Stimulated activated memory B cell treated with anti-CD40 and anti-IgM and Interleukin-4, amounts not matched to agents 10 μg/mL and 1 μg/mL and 100 μg/mL, for 72 hours (primary cell): ENCODE measurements around the gene ARMC2.
A peak's percentile ranks its signal among the peaks of the same experiment; 100 is the strongest.

ENCODE experiments used
- ATAC-seq: fragments of 150-1000 bp; cut with Tn5 transposase; 2 replicates; pipeline ENCODE4 v1.10.0; 2021
- H3K27ac Mint-ChIP-seq: one replicate; pipeline ENCODE4 v1.8.0; 2022; ENCODE audit warnings: mild to moderate bottlenecking, mixed read lengths
- H3K27me3 Mint-ChIP-seq: one replicate; pipeline ENCODE4 v1.8.0; 2022; ENCODE audit warnings: mixed read lengths
- H3K36me3 Mint-ChIP-seq: one replicate; pipeline ENCODE4 v1.8.0; 2022; ENCODE audit warnings: mixed read lengths
- H3K4me1 Mint-ChIP-seq: one replicate; pipeline ENCODE4 v1.8.0; 2022; ENCODE audit warnings: mixed read lengths
- H3K4me3 Mint-ChIP-seq: one replicate; pipeline ENCODE4 v1.8.0; 2022; ENCODE audit warnings: mild to moderate bottlenecking, moderate library complexity, mixed read lengths
- H3K9me3 Mint-ChIP-seq: one replicate; pipeline ENCODE4 v1.8.0; 2022; ENCODE audit warnings: mixed read lengths

The ARMC2 gene

GRCh38 chr6:108988765-108989164, 140.5 kb downstream of the ARMC2 start:
- Mint-ChIP-seq H3K27ac (no peak overlapping the region), H3K4me1 (no peaks in the 10 kb centered on the region), H3K4me3 (no peak overlapping the region), H3K9me3 (no peaks in the 10 kb centered on the region), H3K27me3 (no peaks in the 10 kb centered on the region), H3K36me3 (peaks cover 54% of the 10 kb centered on the region)
- ATAC-seq, result no peak

GRCh38 chr6:108989700-108990099, 141.5 kb downstream of the ARMC2 start:
- ATAC-seq, result no peak
- H3K36me3 Mint-ChIP-seq, result peaks cover 44% of the 10 kb centered on the region
- no peak overlapping the region for H3K4me3 Mint-ChIP-seq
- no peaks in the 10 kb centered on the region for H3K4me1 Mint-ChIP-seq
- no peaks in the 10 kb centered on the region for H3K9me3 Mint-ChIP-seq
- no peaks in the 10 kb centered on the region for H3K27me3 Mint-ChIP-seq
- H3K27ac Mint-ChIP-seq, result no peak overlapping the region

GRCh38 chr6:108993876-108994275, 145.7 kb downstream of the ARMC2 start:
- no peaks in the 10 kb centered on the region for H3K27me3 Mint-ChIP-seq
- no peak for ATAC-seq
- H3K4me1 Mint-ChIP-seq, result no peaks in the 10 kb centered on the region
- no peak overlapping the region for H3K4me3 Mint-ChIP-seq
- no peaks in the 10 kb centered on the region for H3K9me3 Mint-ChIP-seq
- H3K36me3 Mint-ChIP-seq, result peaks cover 32% of the 10 kb centered on the region
- no peak overlapping the region for H3K27ac Mint-ChIP-seq

- Mint-ChIP-seq H3K36me3 (peaks cover 32% of the 10 kb centered on the region), H3K4me1 (no peaks in the 10 kb centered on the region), H3K27ac (no peak overlapping the region), H3K27me3 (no peaks in the 10 kb centered on the region), H3K4me3 (no peak overlapping the region), H3K9me3 (no peaks in the 10 kb centered on the region)
- no peak for ATAC-seq
These were observed 147.1 kb downstream of the ARMC2 start for GRCh38 chr6:108995296-108995695.

- Mint-ChIP-seq H3K9me3 (no peaks in the 10 kb centered on the region), H3K27ac (no peak overlapping the region), H3K36me3 (peaks cover 25% of the 10 kb centered on the region), H3K4me3 (no peak overlapping the region), H3K4me1 (no peaks in the 10 kb centered on the region), H3K27me3 (no peaks in the 10 kb centered on the region)
- no peak for ATAC-seq
These were observed 148.0 kb downstream of the ARMC2 start for GRCh38 chr6:108996208-108996607.

GRCh38 chr6:108998485-108998884, 150.3 kb downstream of the ARMC2 start:
- no peak for ATAC-seq
- Mint-ChIP-seq H3K4me1 (no peaks in the 10 kb centered on the region), H3K4me3 (no peak overlapping the region), H3K36me3 (peaks cover 19% of the 10 kb centered on the region), H3K9me3 (no peaks in the 10 kb centered on the region), H3K27me3 (no peaks in the 10 kb centered on the region), H3K27ac (no peak overlapping the region)

- H3K36me3 Mint-ChIP-seq, result peaks cover 19% of the 10 kb centered on the region
These were observed 151.2 kb downstream of the ARMC2 start for GRCh38 chr6:108999428-108999827.

GRCh38 chr6:109000289-109000688, 152.1 kb downstream of the ARMC2 start:
- no peaks in the 10 kb centered on the region for H3K4me1 Mint-ChIP-seq
- no peak overlapping the region for H3K4me3 Mint-ChIP-seq
- no peak overlapping the region for H3K27ac Mint-ChIP-seq
- ATAC-seq, result no peak
- H3K27me3 Mint-ChIP-seq, result no peaks in the 10 kb centered on the region
- peaks cover 19% of the 10 kb centered on the region for H3K36me3 Mint-ChIP-seq
- H3K9me3 Mint-ChIP-seq, result no peaks in the 10 kb centered on the region

More at GRCh38 chr6:108999428-108999827, 151.2 kb downstream of the ARMC2 start:
- Mint-ChIP-seq H3K4me1 (no peaks in the 10 kb centered on the region), H3K27ac (no peak overlapping the region), H3K27me3 (no peaks in the 10 kb centered on the region), H3K4me3 (no peak overlapping the region), H3K9me3 (no peaks in the 10 kb centered on the region)
- ATAC-seq, result no peak

- Mint-ChIP-seq H3K9me3 (no peaks in the 10 kb centered on the region), H3K4me3 (no peak overlapping the region), H3K36me3 (peaks cover 19% of the 10 kb centered on the region), H3K4me1 (no peaks in the 10 kb centered on the region), H3K27ac (no peak overlapping the region), H3K27me3 (no peaks in the 10 kb centered on the region)
- no peak for ATAC-seq
These were observed 153.2 kb downstream of the ARMC2 start for GRCh38 chr6:109001291-109001894.

GRCh38 chr6:109002051-109002697, 154.0 kb downstream of the ARMC2 start:
- Mint-ChIP-seq H3K4me3 (no peak overlapping the region), H3K9me3 (no peaks in the 10 kb centered on the region), H3K36me3 (peaks cover 19% of the 10 kb centered on the region), H3K4me1 (peaks cover 5% of the 10 kb centered on the region), H3K27ac (no peak overlapping the region), H3K27me3 (no peaks in the 10 kb centered on the region)
- no peak for ATAC-seq

GRCh38 chr6:109002882-109003281, 154.7 kb downstream of the ARMC2 start:
- Mint-ChIP-seq H3K36me3 (peaks cover 18% of the 10 kb centered on the region), H3K27me3 (no peaks in the 10 kb centered on the region), H3K27ac (no peak overlapping the region), H3K4me1 (peaks cover 11% of the 10 kb centered on the region), H3K9me3 (no peaks in the 10 kb centered on the region), H3K4me3 (no peak overlapping the region)
- no peak for ATAC-seq

- Mint-ChIP-seq H3K4me3 (no peak overlapping the region), H3K27ac (no peak overlapping the region), H3K4me1 (peaks cover 24% of the 10 kb centered on the region), H3K9me3 (no peaks in the 10 kb centered on the region), H3K27me3 (no peaks in the 10 kb centered on the region), H3K36me3 (no peaks in the 10 kb centered on the region)
- ATAC-seq, result no peak
These were observed 158.6 kb downstream of the ARMC2 start for GRCh38 chr6:109006818-109007217.

- Mint-ChIP-seq H3K9me3 (no peaks in the 10 kb centered on the region), H3K27me3 (no peaks in the 10 kb centered on the region), H3K27ac (peak overlapping the region; percentile 45), H3K4me1 (peaks cover 28% of the 10 kb centered on the region), H3K4me3 (no peak overlapping the region), H3K36me3 (no peaks in the 10 kb centered on the region)
- no peak for ATAC-seq
These were observed 159.3 kb downstream of the ARMC2 start for GRCh38 chr6:109007521-109007920.

GRCh38 chr6:109008054-109008453, 159.8 kb downstream of the ARMC2 start:
- Mint-ChIP-seq H3K36me3 (no peaks in the 10 kb centered on the region), H3K4me1 (peaks cover 33% of the 10 kb centered on the region), H3K4me3 (peak overlapping the region; percentile 13), H3K27ac (peak overlapping the region; percentile 45), H3K27me3 (no peaks in the 10 kb centered on the region), H3K9me3 (no peaks in the 10 kb centered on the region)
- no peak for ATAC-seq

- peaks cover 40% of the 10 kb centered on the region for H3K4me1 Mint-ChIP-seq
- no peaks in the 10 kb centered on the region for H3K36me3 Mint-ChIP-seq
- H3K27me3 Mint-ChIP-seq, result no peaks in the 10 kb centered on the region
- peak overlapping the region; percentile 90 for H3K4me3 Mint-ChIP-seq
- ATAC-seq, result peak; percentile 54
- peak overlapping the region; percentile 45 for H3K27ac Mint-ChIP-seq
- H3K9me3 Mint-ChIP-seq, result no peaks in the 10 kb centered on the region
These were observed 160.5 kb downstream of the ARMC2 start for GRCh38 chr6:109008537-109009235.
